ENCODE measurements around the gene RPS19. TPM values are rescaled to one million over a fixed set of nuclear protein-coding genes. Genes with fewer than 3 reads are reported as not detected.

RPS19 gene
- total RNA-seq, 2 donors from 2014 or later = 1,179 to 1,248 TPM

DNA sequence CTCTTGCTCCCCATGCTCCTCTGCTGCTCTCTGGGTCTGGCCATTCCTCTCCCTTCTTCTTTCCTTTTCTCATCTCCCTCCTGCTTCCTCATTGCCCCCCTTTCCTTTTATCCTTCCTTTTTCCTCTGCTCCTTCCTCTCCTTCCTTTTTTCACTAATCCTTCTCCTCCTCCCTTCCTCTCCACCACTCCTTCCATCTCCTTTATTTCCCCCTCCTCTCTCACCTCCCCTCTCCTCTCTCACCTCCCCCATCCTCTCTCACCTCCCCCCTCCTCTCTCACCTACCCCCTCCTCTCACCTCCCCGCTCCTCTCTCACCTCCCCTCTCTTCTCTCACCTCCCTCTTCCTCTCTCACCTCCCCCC lies 36.5 kb downstream of the RPS19 start:
- DNase-seq (ENCODE audit: low spot score) = no peak
- Histone ChIP-seq H3K9me3 (no peaks in the 10 kb centered on the region), H3K4me3 (no peak overlapping the region), H3K27me3 (replicated peaks; ENCODE audit: insufficient read depth) (no peaks in the 10 kb centered on the region), H3K4me1 (replicated peaks) (no peaks in the 10 kb centered on the region), H3K27ac (no peak overlapping the region), H3K36me3 (peaks cover 0 to 10% of the 10 kb centered on the region in 2 donors)
- TF ChIP-seq POLR2AphosphoS5 (IDR thresholded peaks at IDR 0.05) = no peak
- TF ChIP-seq POLR2A (IDR thresholded peaks at IDR 0.05) = no peak
- TF ChIP-seq, protein P1, sequence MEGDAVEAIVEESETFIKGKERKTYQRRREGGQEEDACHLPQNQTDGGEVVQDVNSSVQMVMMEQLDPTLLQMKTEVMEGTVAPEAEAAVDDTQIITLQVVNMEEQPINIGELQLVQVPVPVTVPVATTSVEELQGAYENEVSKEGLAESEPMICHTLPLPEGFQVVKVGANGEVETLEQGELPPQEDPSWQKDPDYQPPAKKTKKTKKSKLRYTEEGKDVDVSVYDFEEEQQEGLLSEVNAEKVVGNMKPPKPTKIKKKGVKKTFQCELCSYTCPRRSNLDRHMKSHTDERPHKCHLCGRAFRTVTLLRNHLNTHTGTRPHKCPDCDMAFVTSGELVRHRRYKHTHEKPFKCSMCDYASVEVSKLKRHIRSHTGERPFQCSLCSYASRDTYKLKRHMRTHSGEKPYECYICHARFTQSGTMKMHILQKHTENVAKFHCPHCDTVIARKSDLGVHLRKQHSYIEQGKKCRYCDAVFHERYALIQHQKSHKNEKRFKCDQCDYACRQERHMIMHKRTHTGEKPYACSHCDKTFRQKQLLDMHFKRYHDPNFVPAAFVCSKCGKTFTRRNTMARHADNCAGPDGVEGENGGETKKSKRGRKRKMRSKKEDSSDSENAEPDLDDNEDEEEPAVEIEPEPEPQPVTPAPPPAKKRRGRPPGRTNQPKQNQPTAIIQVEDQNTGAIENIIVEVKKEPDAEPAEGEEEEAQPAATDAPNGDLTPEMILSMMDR (IDR thresholded peaks at IDR 0.05) = no peak
- intact Hi-C loops (cut with DNase I) = no loop called here
- 95% methylated on average over 1 of the region's 1 CpG for WGBS

DNA sequence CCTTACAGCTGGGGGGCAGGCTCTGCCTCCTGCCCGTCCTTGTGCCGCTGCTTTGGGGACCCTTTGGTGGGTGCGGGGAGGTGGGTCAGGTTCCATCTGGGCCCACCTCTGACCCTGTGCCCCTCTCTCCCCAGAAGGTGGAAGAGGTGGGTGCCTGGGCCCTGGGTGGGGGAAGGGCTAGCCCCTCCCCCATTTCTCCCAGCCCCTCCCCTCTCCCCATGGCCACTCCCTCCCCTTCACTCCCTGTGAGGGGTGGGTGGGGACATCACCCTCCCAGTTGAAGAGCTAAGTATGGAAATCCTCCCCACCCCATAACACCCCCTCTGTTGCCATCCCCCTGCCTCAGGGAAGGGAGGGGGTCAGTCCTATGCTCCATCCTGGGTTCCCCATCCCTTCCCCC lies 37.1 kb downstream of the RPS19 start:
- Histone ChIP-seq H3K9me3 (no peaks in the 10 kb centered on the region), H3K4me1 (replicated peaks) (no peaks in the 10 kb centered on the region), H3K36me3 (peaks cover 0 to 16% of the 10 kb centered on the region in 2 donors), H3K4me3 (no peak overlapping the region), H3K27me3 (replicated peaks; ENCODE audit: insufficient read depth) (no peaks in the 10 kb centered on the region), H3K27ac (no peak overlapping the region)
- intact Hi-C loops (cut with DNase I) = no loop called here
- no peak for DNase-seq (ENCODE audit: low spot score)
- WGBS = 92% methylated on average over 3 of the region's 3 CpGs
- no peak for TF ChIP-seq POLR2A (IDR thresholded peaks at IDR 0.05)
- TF ChIP-seq, protein P1 (IDR thresholded peaks at IDR 0.05) = no peak
- TF ChIP-seq POLR2AphosphoS5 (IDR thresholded peaks at IDR 0.05) = no peak

DNA sequence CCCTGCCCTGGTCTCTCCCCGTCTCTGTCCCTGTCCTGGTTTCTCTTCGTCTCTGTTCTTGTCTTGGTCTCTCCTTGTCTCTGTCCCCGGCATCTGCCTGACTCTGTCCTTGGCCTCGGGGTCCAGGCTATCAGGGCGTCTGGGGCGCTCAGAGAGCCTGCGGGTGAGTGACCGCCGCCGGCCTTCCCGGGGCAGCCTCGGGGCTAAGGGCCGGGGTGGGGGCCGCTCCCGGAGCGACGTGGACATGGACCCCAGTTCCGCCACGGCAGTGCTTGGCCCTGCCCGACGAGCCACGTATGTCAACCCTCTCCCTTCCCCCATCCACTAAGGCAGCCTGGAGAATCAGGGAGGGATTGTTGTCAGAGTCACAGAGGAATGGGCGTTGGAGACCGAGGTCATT lies 37.8 kb downstream of the RPS19 start:
- no peaks in the 10 kb centered on the region for H3K27me3 ChIP-seq (replicated peaks; ENCODE audit: insufficient read depth)
- intact Hi-C loops (cut with DNase I) = no loop called here
- no peak overlapping the region for H3K27ac ChIP-seq
- no peak overlapping the region for H3K4me3 ChIP-seq
- DNase-seq (ENCODE audit: low spot score) = no peak
- 90% methylated on average over 24 of the region's 24 CpGs for whole genome bisulfite sequencing
- no peaks in the 10 kb centered on the region for H3K9me3 ChIP-seq
- no peaks in the 10 kb centered on the region for H3K4me1 ChIP-seq (replicated peaks)
- TF ChIP-seq POLR2A (IDR thresholded peaks at IDR 0.05) = no peak
- TF ChIP-seq, protein P1 (IDR thresholded peaks at IDR 0.05) = no peak
- no peak for TF ChIP-seq POLR2AphosphoS5 (IDR thresholded peaks at IDR 0.05)
- H3K36me3 ChIP-seq = peaks cover 2 to 18% of the 10 kb centered on the region in 2 donors

DNA sequence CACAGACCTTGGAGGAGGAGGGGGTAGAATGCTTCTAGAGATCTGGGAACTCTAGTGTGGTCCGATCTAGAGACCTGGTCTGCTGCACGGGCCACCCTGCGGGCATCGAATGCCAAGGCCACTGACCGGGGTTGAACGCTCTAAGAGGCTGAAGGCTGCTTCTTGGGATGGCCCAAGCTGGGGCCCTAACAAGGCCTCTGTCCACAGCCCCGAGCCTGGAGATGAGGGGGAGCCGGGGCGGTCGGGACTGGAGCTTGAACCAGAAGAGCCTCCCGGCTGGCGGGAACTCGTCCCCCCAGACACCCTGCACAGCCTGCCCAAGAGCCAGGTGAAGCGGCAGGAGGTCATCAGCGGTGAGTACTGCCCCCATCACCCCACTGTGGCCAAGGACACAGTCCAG lies 38.2 kb downstream of the RPS19 start:
- 94% methylated on average over 15 of the region's 15 CpGs for WGBS
- no peaks in the 10 kb centered on the region for H3K27me3 ChIP-seq (replicated peaks; ENCODE audit: insufficient read depth)
- no peaks in the 10 kb centered on the region for H3K4me1 ChIP-seq (replicated peaks)
- H3K36me3 ChIP-seq = peaks cover 2 to 18% of the 10 kb centered on the region in 2 donors
- no peaks in the 10 kb centered on the region for H3K9me3 ChIP-seq
- intact Hi-C loops (cut with DNase I) = no loop called here
- TF ChIP-seq, protein P1 (IDR thresholded peaks at IDR 0.05) = no peak
- TF ChIP-seq POLR2AphosphoS5 (IDR thresholded peaks at IDR 0.05) (no peak), POLR2A (IDR thresholded peaks at IDR 0.05) (no peak)
- DNase-seq (ENCODE audit: low spot score) = no peak
- H3K4me3 ChIP-seq = no peak overlapping the region
- no peak overlapping the region for H3K27ac ChIP-seq

DNA sequence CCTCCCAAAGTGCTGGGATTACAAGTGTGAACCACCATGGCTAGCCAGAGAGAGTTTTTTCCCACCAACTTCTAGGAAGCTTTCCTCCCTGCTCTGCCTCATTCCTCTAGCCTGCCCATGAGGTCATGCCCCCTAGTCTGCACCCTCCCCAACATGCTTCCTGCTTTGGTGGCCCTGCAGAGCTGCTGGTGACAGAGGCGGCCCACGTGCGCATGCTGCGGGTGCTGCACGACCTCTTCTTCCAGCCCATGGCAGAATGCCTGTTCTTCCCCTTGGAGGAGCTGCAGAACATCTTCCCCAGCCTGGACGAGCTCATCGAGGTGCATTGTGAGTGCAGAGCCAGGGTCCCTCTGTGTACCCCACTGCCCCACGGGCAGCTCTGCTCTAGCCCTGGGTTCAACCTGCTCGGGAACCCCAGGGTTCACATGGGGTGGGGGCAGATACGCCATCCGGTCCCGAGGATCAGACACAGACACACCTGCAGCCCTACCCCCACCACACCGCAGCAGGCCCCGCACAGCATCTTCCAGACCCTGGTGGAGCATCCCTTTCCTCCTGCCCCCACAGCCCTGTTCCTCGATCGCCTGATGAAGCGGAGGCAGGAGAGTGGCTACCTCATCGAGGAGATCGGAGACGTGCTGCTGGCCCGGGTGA lies 41.8 kb downstream of the RPS19 start:
- WGBS = 93% methylated on average over 21 of the region's 21 CpGs
- no peak for DNase-seq (ENCODE audit: low spot score)
- Histone ChIP-seq H3K27me3 (replicated peaks; ENCODE audit: insufficient read depth) (no peaks in the 10 kb centered on the region), H3K4me1 (replicated peaks) (peaks cover 5% of the 10 kb centered on the region), H3K36me3 (peaks cover 2 to 19% of the 10 kb centered on the region in 2 donors), H3K9me3 (no peaks in the 10 kb centered on the region), H3K4me3 (no peak overlapping the region), H3K27ac (no peak overlapping the region)
- TF ChIP-seq POLR2AphosphoS5 (IDR thresholded peaks at IDR 0.05) (no peak), POLR2A (IDR thresholded peaks at IDR 0.05) (no peak)
- TF ChIP-seq, protein P1 (IDR thresholded peaks at IDR 0.05) = no peak
- intact Hi-C loops (cut with DNase I) = no loop called here

All from prostate gland (tissue), 2 donors.